Measurements from ENCODE around the gene ACTG2.

The ACTG2 gene

DNA sequence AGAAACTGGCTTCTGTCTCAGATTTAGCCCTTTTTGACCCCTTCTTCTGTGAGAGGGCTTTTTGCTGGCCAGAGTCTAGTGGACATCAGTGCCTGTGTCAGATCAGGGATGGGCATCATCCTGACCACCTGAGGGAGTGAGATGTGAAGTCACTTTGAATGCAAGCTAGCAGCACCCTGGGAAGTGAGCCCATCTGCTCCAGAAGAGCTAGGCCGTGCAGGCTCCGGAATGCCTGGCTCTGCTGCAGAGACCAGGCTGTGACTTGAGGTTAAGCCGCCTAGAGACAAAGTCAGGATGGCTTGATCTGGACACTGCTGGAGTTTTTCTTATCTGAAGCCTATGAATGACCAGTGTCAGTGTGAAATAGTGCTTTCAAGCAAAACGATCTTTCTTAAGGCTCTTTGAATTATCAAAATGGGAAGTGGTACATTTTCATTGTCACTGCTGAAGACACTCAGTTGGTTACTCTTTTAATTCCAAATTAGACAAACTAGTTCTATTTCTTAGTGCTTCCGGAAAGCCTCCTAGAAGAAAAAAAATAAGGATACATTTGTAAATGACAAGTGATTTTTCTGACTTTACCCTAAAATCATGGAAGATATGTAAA lies 54.7 kb downstream of the ACTG2 start:
- TF ChIP-seq, protein P1, sequence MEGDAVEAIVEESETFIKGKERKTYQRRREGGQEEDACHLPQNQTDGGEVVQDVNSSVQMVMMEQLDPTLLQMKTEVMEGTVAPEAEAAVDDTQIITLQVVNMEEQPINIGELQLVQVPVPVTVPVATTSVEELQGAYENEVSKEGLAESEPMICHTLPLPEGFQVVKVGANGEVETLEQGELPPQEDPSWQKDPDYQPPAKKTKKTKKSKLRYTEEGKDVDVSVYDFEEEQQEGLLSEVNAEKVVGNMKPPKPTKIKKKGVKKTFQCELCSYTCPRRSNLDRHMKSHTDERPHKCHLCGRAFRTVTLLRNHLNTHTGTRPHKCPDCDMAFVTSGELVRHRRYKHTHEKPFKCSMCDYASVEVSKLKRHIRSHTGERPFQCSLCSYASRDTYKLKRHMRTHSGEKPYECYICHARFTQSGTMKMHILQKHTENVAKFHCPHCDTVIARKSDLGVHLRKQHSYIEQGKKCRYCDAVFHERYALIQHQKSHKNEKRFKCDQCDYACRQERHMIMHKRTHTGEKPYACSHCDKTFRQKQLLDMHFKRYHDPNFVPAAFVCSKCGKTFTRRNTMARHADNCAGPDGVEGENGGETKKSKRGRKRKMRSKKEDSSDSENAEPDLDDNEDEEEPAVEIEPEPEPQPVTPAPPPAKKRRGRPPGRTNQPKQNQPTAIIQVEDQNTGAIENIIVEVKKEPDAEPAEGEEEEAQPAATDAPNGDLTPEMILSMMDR (IDR thresholded peaks at IDR 0.05; ENCODE audit: extremely low read depth, insufficient read depth, missing control alignments), result no peak
- in situ Hi-C loops (cut with MboI; ENCODE audit: low pct_unique_long_range_greater_than_20kb, low sequenced_read_pairs, unreplicated experiment), result no loop called here
- DNase-seq (ENCODE audit: low spot score), result no peak

DNA sequence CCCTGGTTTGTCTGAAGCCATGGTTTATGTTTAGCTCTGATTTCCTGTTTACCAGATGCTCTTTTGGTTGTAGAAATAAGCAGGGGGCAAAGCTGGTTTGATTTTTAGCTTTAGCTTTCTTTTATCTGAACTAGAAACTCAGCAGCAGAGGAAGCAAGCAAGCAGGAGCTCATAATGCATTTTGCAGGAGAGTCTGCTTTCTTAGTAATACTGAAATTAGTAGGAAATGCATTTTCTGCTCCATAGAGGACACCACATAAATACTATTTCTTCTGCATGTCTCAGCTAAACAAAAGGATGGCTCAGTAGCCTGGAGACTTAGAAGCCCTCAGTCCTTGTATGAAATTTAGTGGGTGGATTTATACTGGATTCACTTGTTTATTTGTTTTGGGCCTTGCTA lies 57.0 kb downstream of the ACTG2 start:
- in situ Hi-C loops (cut with MboI; ENCODE audit: low pct_unique_long_range_greater_than_20kb, low sequenced_read_pairs, unreplicated experiment), result no loop called here
- no peak for DNase-seq (ENCODE audit: low spot score)
- TF ChIP-seq, protein P1 (IDR thresholded peaks at IDR 0.05; ENCODE audit: extremely low read depth, insufficient read depth, missing control alignments), result no peak

DNA sequence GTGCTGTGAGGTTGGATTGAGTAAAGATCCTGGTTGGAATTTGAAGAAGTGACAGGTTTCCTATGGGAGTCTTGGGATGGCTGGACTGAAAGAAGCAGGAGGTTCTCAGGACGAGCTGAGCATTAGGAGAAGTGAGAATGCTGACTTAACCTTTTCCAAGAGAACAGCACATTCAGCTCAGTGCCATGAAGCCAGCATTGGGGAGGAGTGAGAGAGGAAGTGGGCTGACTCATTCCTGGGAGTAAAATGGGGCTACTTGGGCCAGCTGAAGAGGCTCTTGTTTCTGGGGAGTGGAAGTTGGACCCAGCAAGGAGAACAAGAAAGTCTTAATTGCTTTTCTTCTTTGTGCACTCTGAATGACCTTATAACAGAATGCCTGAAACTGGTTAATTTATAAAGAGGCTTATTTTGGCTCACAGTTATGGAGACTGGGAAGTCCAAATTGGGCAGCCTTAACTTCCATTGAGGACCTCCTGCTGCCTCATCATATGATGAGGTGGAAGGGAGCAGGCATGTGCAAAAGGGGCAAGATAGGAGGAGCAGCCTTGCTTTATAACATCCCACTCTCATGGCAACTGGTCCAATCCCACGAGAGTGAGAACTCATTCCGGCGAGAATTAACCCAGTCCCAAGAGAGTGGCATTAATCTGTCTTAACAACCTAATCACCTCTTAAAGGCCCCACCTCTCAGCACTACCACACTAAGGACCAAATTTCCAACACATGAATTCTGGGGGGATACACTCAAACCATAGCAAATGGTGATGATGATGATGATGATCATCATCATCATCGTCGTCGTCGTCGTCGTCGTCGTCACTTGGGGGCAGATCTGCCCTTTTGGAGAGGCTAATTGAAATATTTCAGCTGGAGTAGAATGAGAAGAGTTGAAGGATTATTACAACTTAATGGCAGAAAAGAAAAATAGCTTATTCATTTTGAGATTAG lies 60.0 kb downstream of the ACTG2 start:
- TF ChIP-seq, protein P1 (IDR thresholded peaks at IDR 0.05; ENCODE audit: extremely low read depth, insufficient read depth, missing control alignments), result no peak
- in situ Hi-C loops (cut with MboI; ENCODE audit: low pct_unique_long_range_greater_than_20kb, low sequenced_read_pairs, unreplicated experiment), result no loop called here
- DNase-seq (ENCODE audit: low spot score), result no peak

DNA sequence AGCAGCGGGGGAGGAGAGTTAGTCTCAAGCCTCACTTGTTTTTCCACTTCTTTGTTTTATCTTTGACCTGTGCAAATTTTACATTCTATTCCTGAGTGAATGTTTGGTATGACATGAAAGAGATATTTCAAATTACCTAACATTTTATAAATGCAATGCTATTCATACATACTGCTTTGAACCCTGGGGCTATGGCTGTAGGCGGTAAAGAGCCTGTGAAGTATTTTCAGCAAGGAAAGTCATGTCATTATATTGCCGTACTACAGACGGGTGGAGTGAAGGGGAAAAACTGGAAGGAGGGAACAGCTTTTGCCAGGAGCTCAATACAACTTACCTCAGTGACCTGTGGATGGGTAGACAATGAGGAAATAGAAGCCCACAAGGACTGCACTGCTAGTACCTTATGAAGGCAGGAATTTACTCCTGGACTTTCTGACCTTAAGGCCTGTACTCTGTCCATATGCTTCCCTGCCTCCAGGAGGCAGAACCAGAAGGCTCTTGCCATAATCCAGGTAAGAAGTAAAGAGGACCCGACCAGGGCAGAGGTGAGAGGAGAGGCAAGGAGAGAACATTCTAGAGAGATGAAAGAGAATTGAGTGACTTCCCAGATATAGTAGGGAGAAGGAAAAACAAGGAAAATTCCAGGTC lies 63.5 kb downstream of the ACTG2 start:
- in situ Hi-C loops (cut with MboI; ENCODE audit: low pct_unique_long_range_greater_than_20kb, low sequenced_read_pairs, unreplicated experiment), result no loop called here
- TF ChIP-seq, protein P1 (IDR thresholded peaks at IDR 0.05; ENCODE audit: extremely low read depth, insufficient read depth, missing control alignments), result no peak
- DNase-seq (ENCODE audit: low spot score), result no peak

DNA sequence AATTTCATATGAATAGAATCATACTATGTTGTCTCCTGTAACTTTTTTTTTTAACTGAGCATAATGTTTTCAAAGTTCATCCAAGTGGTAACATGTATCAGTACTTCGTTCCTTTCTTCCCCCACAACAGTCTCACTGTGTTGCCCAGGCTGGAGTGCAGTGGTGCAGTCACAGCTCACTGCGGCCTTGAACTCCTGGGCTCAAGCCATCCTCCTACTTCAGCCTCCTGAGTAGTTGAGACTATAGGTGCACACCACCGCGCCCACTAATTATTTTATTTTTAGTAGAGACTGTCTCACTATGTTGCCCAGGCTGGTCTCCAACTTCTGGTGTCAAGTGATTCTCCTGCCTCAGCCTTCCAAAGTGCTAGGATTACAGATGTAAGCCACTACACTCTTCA lies 68.5 kb downstream of the ACTG2 start:
- TF ChIP-seq, protein P1 (IDR thresholded peaks at IDR 0.05; ENCODE audit: extremely low read depth, insufficient read depth, missing control alignments), result no peak
- in situ Hi-C loops (cut with MboI; ENCODE audit: low pct_unique_long_range_greater_than_20kb, low sequenced_read_pairs, unreplicated experiment), result no loop called here
- no peak for DNase-seq (ENCODE audit: low spot score)

DNA sequence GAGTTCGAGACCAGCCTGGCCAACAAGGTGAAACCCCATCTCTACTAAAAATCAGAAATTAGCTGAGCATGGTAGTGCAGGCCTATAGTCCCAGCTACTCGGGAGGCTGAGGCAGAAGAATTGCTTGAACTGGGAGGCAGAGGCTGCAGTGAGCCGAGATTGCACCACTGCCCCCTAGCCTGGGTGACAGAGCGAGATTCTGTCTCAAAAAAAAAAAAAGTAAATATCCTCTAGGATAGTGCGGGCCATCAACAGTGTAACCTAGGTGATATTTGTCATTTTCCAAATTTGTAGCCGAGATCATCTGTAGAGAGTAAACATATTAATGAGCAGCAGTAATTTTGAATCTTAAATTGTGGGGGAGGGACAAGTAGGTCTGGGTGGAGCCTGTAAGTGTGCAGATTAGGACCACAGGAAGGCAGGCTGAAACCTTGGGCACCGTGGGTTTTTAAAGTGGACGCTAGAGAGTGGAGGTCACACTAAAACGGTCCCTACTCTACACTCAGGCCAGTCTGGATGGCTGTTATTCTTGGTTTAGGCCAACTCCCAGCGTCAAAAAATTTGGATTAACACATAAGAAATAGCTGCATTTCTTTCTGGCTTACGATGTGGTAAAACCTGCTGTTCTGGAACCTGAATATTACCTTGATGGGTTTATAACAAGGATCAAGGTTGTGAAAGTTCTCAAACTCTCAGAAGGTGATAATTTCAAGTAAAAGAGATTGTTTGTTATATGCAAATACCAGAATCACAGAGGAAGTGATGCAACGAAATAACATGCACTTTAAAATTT lies 69.2 kb downstream of the ACTG2 start:
- DNase-seq (ENCODE audit: low spot score), result no peak
- in situ Hi-C loops (cut with MboI; ENCODE audit: low pct_unique_long_range_greater_than_20kb, low sequenced_read_pairs, unreplicated experiment), result no loop called here
- TF ChIP-seq, protein P1 (IDR thresholded peaks at IDR 0.05; ENCODE audit: extremely low read depth, insufficient read depth, missing control alignments), result peak; percentile 0
